ENCODE data around the gene RNF145.

RNF145 gene

DNA sequence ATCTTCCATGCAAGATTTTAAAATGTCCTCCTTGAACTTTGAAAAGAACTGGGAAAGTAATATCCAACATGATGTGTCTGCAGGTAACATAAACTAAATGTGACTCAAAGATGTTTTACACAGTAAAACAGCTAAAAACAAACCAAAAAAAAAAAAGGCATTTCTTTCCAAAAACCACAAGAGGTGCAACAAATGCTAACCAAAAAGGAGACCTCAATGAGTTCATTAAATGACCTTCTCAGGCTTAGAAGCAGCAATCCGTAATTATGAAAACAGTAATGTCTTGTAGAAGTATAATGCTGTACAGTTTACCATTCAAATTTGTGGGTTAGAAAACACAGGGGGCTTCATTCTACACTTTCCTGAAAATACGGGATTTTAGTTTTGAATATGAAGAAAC is 2.5 kb downstream of the RNF145 start:
- Histone ChIP-seq H3K4me1 (ENCODE audit: control insufficient read depth, insufficient read depth, low read length) (peaks cover 23% of the 10 kb centered on the region), H3K9me3 (replicated peaks; ENCODE audit: low read length) (no peaks in the 10 kb centered on the region), H3K4me3 (ENCODE audit: low read length) (peak overlapping the region; percentile 98), H3K27me3 (ENCODE audit: control insufficient read depth, insufficient read depth, low read length) (no peaks in the 10 kb centered on the region), H3K9ac (ENCODE audit: low read depth, low read length) (peak overlapping the region; percentile 98), H3K36me3 (ENCODE audit: insufficient read depth, low read length) (no peaks in the 10 kb centered on the region), H3K4me2 (ENCODE audit: low read length) (peak overlapping the region; percentile 94)

DNA sequence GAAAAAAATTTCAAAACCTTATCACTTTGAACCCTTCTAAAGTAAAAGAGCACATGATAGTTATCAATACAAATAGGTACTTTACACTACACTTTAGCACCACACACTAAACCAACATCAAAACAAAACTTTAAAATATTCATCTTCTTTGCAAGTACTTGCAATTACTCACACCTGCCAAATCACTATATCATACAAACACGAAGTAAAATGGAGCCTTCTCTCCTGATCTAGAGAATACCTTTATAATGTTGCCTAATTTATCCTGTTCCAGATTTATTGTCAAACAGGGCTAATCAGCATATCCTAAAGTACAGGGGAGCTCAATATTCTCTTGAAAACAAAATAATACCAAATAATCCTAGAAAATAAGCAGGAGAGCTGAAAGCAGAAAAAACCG is 3.0 kb downstream of the RNF145 start:
- no peaks in the 10 kb centered on the region for H3K27me3 ChIP-seq (ENCODE audit: control insufficient read depth, insufficient read depth, low read length)
- H3K9ac ChIP-seq (ENCODE audit: low read depth, low read length) = peak overlapping the region; percentile 98
- H3K4me3 ChIP-seq (ENCODE audit: low read length) = peak overlapping the region; percentile 41
- H3K4me2 ChIP-seq (ENCODE audit: low read length) = peak overlapping the region; percentile 94
- H3K36me3 ChIP-seq (ENCODE audit: insufficient read depth, low read length) = peaks cover under 1% of the 10 kb centered on the region
- peaks cover 23% of the 10 kb centered on the region for H3K4me1 ChIP-seq (ENCODE audit: control insufficient read depth, insufficient read depth, low read length)
- H3K9me3 ChIP-seq (replicated peaks; ENCODE audit: low read length) = no peaks in the 10 kb centered on the region

DNA sequence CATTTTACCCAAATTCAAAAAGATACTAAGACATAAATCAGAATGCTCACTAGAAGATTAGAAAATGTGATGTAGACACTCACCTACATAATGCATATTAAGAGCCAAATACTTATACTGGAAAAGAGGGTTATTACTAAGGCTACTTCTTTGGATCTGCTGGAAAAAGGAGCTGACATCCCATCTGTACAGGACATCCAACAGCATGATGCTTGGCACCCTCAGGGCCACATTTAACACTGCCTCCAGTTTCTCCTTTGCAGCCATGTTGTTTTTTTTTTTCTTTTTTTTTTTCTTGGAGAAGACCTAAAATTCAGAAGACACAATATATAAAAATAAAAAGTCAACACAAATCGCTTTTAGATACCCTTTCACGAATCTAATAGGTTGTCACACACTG is 6.0 kb downstream of the RNF145 start:
- H3K4me2 ChIP-seq (ENCODE audit: low read length) = no peak overlapping the region
- no peaks in the 10 kb centered on the region for H3K27me3 ChIP-seq (ENCODE audit: control insufficient read depth, insufficient read depth, low read length)
- peaks cover 19% of the 10 kb centered on the region for H3K4me1 ChIP-seq (ENCODE audit: control insufficient read depth, insufficient read depth, low read length)
- no peaks in the 10 kb centered on the region for H3K9me3 ChIP-seq (replicated peaks; ENCODE audit: low read length)
- peaks cover 5% of the 10 kb centered on the region for H3K36me3 ChIP-seq (ENCODE audit: insufficient read depth, low read length)
- H3K9ac ChIP-seq (ENCODE audit: low read depth, low read length) = no peak overlapping the region
- H3K4me3 ChIP-seq (ENCODE audit: low read length) = no peak overlapping the region

DNA sequence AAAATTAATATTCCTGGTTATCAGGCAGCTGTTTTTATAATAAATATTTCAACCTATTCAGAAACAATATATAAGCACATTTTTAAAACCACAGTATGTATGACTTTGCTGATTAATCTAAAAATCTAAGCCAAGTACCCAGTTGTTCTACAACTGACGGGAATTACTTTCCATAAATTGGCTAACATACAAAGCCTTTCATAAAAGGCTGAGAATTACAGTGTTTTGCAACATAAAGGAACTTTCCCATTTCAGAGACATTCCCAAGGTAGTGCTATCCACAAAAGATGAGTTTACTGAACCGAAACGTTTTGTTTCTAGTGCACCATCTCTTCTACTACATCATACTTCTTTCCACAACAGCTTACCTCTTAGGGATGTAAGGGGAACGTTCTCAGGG is 7.2 kb downstream of the RNF145 start:
- peaks cover 19% of the 10 kb centered on the region for H3K4me1 ChIP-seq (ENCODE audit: control insufficient read depth, insufficient read depth, low read length)
- no peaks in the 10 kb centered on the region for H3K9me3 ChIP-seq (replicated peaks; ENCODE audit: low read length)
- no peak overlapping the region for H3K4me3 ChIP-seq (ENCODE audit: low read length)
- H3K27me3 ChIP-seq (ENCODE audit: control insufficient read depth, insufficient read depth, low read length) = no peaks in the 10 kb centered on the region
- H3K9ac ChIP-seq (ENCODE audit: low read depth, low read length) = no peak overlapping the region
- H3K36me3 ChIP-seq (ENCODE audit: insufficient read depth, low read length) = peaks cover 12% of the 10 kb centered on the region
- no peak overlapping the region for H3K4me2 ChIP-seq (ENCODE audit: low read length)

DNA sequence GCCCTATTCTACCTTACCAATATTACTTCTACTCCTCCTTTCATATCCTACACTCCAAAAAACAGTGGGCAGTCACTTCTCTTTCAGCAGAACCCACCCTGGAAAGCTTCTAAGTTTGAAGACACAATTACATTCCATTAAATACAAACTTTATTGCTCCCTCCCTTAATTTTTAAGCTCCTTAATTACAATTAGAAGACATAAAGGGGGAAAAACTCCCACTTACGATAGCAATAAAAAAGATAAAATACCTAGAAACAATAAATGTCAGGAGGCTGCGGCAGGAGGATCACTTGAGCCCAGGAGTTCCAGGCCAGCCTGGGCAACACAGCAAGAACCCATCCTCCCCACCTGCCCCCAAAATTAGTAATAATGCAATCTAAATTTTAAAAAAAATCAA is 9.6 kb downstream of the RNF145 start:
- no peaks in the 10 kb centered on the region for H3K27me3 ChIP-seq (ENCODE audit: control insufficient read depth, insufficient read depth, low read length)
- no peak overlapping the region for H3K4me3 ChIP-seq (ENCODE audit: low read length)
- no peaks in the 10 kb centered on the region for H3K4me1 ChIP-seq (ENCODE audit: control insufficient read depth, insufficient read depth, low read length)
- no peak overlapping the region for H3K4me2 ChIP-seq (ENCODE audit: low read length)
- no peak overlapping the region for H3K9ac ChIP-seq (ENCODE audit: low read depth, low read length)
- peaks cover 18% of the 10 kb centered on the region for H3K36me3 ChIP-seq (ENCODE audit: insufficient read depth, low read length)
- no peaks in the 10 kb centered on the region for H3K9me3 ChIP-seq (replicated peaks; ENCODE audit: low read length)

DNA sequence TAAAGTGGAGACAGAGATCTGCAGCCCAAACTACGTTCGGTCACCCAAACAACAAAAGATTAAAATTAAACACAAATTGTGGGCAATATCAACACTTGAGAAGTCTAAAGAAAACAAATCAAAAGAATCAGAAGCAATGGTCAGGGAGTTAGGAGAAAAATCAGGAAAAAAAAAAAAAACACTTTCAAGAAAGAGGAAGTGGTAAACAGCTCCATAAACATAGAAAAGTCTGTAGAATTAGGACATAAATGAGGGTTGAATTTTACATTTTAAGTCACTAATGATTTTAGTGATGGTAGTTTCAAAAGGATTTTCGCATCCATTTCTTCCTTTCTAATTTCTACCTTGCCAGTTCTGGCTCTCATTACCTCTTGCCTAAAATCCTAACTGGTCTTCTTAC is 10.1 kb downstream of the RNF145 start:
- Histone ChIP-seq H3K36me3 (ENCODE audit: insufficient read depth, low read length) (peaks cover 21% of the 10 kb centered on the region), H3K4me1 (ENCODE audit: control insufficient read depth, insufficient read depth, low read length) (no peaks in the 10 kb centered on the region)

DNA sequence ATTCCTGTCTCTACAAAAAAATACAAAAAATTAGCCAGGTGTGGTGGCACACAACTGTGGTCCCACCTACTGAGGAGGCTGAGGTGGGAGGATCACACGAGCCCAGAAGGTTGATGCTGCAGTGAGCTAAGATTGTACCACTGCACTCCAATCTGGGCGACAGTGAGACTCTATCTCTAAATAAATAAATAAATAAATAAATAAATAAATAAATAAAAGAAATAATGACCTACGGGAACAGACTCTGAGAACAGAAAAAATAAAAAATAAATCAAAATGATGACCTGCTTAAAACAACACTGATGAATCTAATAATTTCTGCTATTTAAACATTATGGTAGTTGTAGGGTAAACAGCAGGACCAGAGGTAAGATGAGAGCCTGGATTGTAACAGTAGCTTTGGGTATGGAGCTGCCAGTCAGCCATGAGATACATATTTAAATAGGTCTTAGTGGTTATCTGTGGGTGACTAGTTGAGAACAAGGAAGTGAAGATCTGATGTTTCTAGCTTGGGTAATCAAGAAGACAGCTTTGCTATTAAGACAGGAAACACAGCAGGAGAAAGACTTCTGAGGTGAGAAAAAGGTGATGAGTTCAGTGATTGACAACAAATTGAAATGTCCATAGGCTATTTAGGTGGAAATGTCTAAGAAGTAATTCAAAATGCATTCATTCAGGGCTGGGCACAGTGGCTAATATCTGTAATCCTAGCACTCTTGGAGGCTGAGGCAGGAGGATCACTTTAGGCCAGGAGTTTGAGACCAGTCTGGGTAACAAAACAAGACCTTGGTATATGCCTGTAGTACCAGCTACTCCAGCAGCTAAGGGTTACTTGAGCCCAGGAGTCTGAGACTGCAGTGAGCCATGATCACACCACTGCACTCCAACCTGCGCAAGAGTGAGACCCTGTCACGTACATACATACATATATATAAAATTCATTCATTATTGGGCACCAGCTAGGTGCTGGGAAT is 11.0 kb downstream of the RNF145 start:
- H3K9ac ChIP-seq (ENCODE audit: low read depth, low read length) = no peak overlapping the region
- H3K4me1 ChIP-seq (ENCODE audit: control insufficient read depth, insufficient read depth, low read length) = no peaks in the 10 kb centered on the region
- no peak overlapping the region for H3K4me2 ChIP-seq (ENCODE audit: low read length)
- no peaks in the 10 kb centered on the region for H3K27me3 ChIP-seq (ENCODE audit: control insufficient read depth, insufficient read depth, low read length)
- H3K36me3 ChIP-seq (ENCODE audit: insufficient read depth, low read length) = peaks cover 27% of the 10 kb centered on the region
- H3K9me3 ChIP-seq (replicated peaks; ENCODE audit: low read length) = no peaks in the 10 kb centered on the region
- no peak overlapping the region for H3K4me3 ChIP-seq (ENCODE audit: low read length)

More for the DNA sequence above, 10.1 kb downstream of the RNF145 start:
- Histone ChIP-seq H3K4me3 (ENCODE audit: low read length) (no peak overlapping the region), H3K9ac (ENCODE audit: low read depth, low read length) (no peak overlapping the region), H3K27me3 (ENCODE audit: control insufficient read depth, insufficient read depth, low read length) (no peaks in the 10 kb centered on the region), H3K4me2 (ENCODE audit: low read length) (no peak overlapping the region), H3K9me3 (replicated peaks; ENCODE audit: low read length) (no peaks in the 10 kb centered on the region)

DNA sequence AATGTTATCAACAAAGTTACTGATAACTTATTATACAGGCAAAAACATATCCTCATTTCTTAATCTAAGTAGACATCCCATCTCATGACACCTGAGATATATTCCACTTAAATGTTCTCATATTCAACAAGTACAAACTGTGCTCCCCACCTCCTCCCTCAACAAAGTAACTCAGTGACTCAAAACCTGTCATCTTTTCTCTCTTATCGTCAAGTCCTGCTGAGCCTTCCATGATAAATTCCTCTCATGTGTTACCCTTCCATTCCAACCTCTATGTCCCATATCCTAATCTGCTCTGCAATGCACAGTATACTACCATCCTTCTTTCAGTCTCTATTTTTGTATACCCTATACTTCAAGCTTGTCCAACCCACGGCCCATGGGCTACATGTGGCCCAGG is 13.6 kb downstream of the RNF145 start:
- Histone ChIP-seq H3K27me3 (ENCODE audit: control insufficient read depth, insufficient read depth, low read length) (no peaks in the 10 kb centered on the region), H3K4me2 (ENCODE audit: low read length) (no peak overlapping the region), H3K9me3 (replicated peaks; ENCODE audit: low read length) (no peaks in the 10 kb centered on the region), H3K36me3 (ENCODE audit: insufficient read depth, low read length) (peaks cover 30% of the 10 kb centered on the region), H3K9ac (ENCODE audit: low read depth, low read length) (no peak overlapping the region), H3K4me1 (ENCODE audit: control insufficient read depth, insufficient read depth, low read length) (no peaks in the 10 kb centered on the region), H3K4me3 (ENCODE audit: low read length) (no peak overlapping the region)

DNA sequence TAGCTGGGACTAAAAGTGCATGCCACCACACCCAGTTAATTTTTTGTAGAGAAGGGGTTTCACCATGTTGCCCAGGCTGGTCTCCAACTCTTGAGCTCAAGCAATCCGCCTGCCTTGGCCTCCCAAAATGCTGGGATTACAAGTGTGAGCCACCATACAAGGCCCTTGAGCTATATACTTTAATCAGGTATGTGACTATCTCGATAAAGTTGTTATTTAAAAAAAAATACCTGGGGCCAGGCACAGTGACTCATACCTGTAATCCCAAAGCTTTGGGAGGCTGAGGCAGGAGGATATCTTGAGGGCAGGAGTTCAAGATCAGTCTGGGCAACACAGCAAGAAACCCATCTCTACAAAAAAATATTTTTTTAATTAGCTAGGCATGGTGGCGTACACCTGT is 19.2 kb downstream of the RNF145 start:
- no peak overlapping the region for H3K4me3 ChIP-seq (ENCODE audit: low read length)
- H3K9me3 ChIP-seq (replicated peaks; ENCODE audit: low read length) = no peaks in the 10 kb centered on the region
- no peak overlapping the region for H3K4me2 ChIP-seq (ENCODE audit: low read length)
- peaks cover 24% of the 10 kb centered on the region for H3K36me3 ChIP-seq (ENCODE audit: insufficient read depth, low read length)
- peaks cover 25% of the 10 kb centered on the region for H3K4me1 ChIP-seq (ENCODE audit: control insufficient read depth, insufficient read depth, low read length)
- no peaks in the 10 kb centered on the region for H3K27me3 ChIP-seq (ENCODE audit: control insufficient read depth, insufficient read depth, low read length)
- H3K9ac ChIP-seq (ENCODE audit: low read depth, low read length) = no peak overlapping the region

DNA sequence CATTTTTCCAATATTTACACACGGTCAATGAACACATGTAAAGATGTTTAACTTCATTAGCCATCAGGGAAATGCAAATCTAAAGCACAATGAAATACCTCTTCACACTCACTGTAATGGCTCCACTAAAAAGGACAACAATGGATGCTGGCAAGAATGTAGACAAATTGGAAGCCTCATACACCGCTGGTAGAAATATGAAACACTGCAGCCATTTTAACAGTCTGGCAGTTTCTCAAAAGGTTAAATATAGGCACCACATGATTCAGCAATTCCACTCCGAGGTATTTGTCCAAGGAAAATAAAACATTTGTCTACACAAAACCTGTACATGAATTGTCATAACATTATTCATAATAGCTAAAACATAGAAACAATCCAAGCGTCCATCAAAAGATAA is 20.0 kb downstream of the RNF145 start:
- H3K27me3 ChIP-seq (ENCODE audit: control insufficient read depth, insufficient read depth, low read length) = no peaks in the 10 kb centered on the region
- H3K4me2 ChIP-seq (ENCODE audit: low read length) = peak overlapping the region; percentile 51
- H3K4me1 ChIP-seq (ENCODE audit: control insufficient read depth, insufficient read depth, low read length) = peaks cover 34% of the 10 kb centered on the region
- H3K36me3 ChIP-seq (ENCODE audit: insufficient read depth, low read length) = peaks cover 22% of the 10 kb centered on the region
- no peak overlapping the region for H3K4me3 ChIP-seq (ENCODE audit: low read length)
- peak overlapping the region; percentile 32 for H3K9ac ChIP-seq (ENCODE audit: low read depth, low read length)
- no peaks in the 10 kb centered on the region for H3K9me3 ChIP-seq (replicated peaks; ENCODE audit: low read length)

DNA sequence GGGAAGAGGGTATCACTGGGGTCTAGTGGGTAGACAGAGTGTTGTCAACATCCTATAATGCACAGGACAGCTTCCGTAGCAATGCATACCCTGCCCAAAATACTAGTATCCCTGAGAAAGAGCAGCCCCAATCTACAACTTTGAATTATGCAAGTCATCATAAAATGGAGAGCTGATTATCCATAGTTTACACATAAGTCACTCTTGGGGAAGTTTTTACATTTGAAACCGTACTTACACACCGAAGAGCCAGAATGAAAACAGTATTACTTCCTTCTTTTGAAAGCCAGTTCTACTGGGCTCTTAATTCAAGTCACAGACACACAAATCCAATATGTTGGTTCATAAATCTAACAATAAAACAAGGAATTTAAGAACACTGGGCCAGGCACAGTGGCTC is 21.6 kb downstream of the RNF145 start:
- H3K9me3 ChIP-seq (replicated peaks; ENCODE audit: low read length) = no peaks in the 10 kb centered on the region
- H3K4me1 ChIP-seq (ENCODE audit: control insufficient read depth, insufficient read depth, low read length) = peaks cover 47% of the 10 kb centered on the region
- no peak overlapping the region for H3K9ac ChIP-seq (ENCODE audit: low read depth, low read length)
- H3K27me3 ChIP-seq (ENCODE audit: control insufficient read depth, insufficient read depth, low read length) = no peaks in the 10 kb centered on the region
- H3K4me2 ChIP-seq (ENCODE audit: low read length) = no peak overlapping the region
- no peak overlapping the region for H3K4me3 ChIP-seq (ENCODE audit: low read length)
- H3K36me3 ChIP-seq (ENCODE audit: insufficient read depth, low read length) = peaks cover 9% of the 10 kb centered on the region

DNA sequence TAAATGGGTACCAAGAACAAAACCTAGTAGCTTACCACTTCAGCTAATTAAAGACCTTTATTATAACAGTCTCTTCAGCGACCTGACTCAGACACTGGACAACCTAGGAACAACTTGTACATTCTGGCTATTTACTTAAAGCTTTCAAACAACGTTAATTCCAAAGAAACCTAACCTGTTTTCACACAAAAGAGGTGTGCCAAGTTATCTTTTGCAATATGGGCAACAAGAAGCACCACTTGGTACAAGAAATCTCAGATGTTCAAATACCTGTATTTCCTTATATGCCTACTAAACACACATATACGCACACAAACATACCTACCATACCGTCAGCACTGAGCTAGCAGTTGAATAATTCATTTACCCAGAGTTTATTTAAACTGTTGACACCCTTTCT is 23.0 kb downstream of the RNF145 start:
- H3K36me3 ChIP-seq (ENCODE audit: insufficient read depth, low read length) = peaks cover 8% of the 10 kb centered on the region
- H3K4me2 ChIP-seq (ENCODE audit: low read length) = no peak overlapping the region
- no peak overlapping the region for H3K9ac ChIP-seq (ENCODE audit: low read depth, low read length)

More for the DNA sequence above, 23.0 kb downstream of the RNF145 start:
- H3K4me1 ChIP-seq (ENCODE audit: control insufficient read depth, insufficient read depth, low read length) = peaks cover 55% of the 10 kb centered on the region
- H3K9me3 ChIP-seq (replicated peaks; ENCODE audit: low read length) = no peaks in the 10 kb centered on the region
- no peaks in the 10 kb centered on the region for H3K27me3 ChIP-seq (ENCODE audit: control insufficient read depth, insufficient read depth, low read length)
- no peak overlapping the region for H3K4me3 ChIP-seq (ENCODE audit: low read length)

Data from skeletal muscle satellite cell (primary cell).